Measurements from ENCODE around the gene FGF2. TPM values are rescaled to one million over a fixed set of nuclear protein-coding genes. Genes with fewer than 3 reads are reported as not detected.
"Not testable (repeated sequence)": the region's sequence is repeated elsewhere in the genome, so short reads cannot be mapped to it uniquely, and the experiment has no call there.

FGF2 gene
- total RNA-seq, 1 experiment from 2014 or later: 20.0 TPM

DNA sequence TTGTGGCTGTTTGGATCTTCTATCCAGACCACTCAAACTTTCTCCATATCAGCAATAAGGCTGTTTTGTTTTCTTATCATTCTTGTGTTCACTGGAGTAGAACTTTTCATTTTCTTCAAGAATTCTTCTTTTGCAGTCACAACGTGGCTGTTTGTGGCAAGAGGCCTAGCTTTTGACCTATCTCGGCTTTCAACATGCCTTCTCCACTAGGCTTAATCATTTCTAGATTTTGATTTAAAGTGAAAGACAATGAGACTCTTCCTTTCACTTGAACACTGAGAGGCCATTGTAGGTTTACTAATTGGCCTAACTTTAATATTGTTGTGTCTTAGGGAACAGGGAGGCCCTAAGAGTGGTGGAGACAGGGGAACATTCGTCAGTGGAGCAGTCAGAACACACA lies 19.1 kb downstream of the FGF2 start:
- no peaks in the 10 kb centered on the region for H3K27me3 ChIP-seq (ENCODE audit: control insufficient read depth, insufficient read depth, low read length)
- DNase-seq: no peak
- no peak overlapping the region for H3K4me3 ChIP-seq (ENCODE audit: insufficient read depth, low read depth, low read length)
- 0 out of 2 replicates have a peak, but pooled peaks cover 5% of the 10 kb centered on the region for H3K36me3 ChIP-seq (replicated peaks; ENCODE audit: control insufficient read depth, insufficient read depth, low read length)

DNA sequence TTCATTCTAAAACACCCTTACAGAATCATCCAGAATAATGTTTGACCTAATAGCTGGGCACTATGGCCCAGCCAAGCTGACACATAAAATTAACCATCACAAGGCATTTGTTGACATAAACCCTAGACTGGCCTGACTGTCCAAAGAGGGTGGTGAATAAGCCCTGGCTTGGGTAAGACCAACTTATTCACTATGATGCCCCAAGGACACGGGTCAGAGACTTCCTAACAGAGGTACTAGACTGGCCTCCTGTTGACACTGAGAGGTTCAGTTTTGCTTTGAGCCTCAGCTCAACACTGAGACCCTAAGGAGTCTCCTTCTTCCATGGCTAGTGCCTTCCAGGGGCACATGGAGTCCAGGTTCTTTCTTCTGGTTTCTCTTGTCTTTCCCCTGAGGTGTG lies 21.3 kb downstream of the FGF2 start:
- Histone ChIP-seq H3K36me3 (replicated peaks; ENCODE audit: control insufficient read depth, insufficient read depth, low read length) (peaks cover 5% of the 10 kb centered on the region; the same call in 1 of the 2 replicates), H3K4me3 (ENCODE audit: insufficient read depth, low read depth, low read length) (no peak overlapping the region), H3K27me3 (ENCODE audit: control insufficient read depth, insufficient read depth, low read length) (no peaks in the 10 kb centered on the region)
- DNase-seq: no peak

DNA sequence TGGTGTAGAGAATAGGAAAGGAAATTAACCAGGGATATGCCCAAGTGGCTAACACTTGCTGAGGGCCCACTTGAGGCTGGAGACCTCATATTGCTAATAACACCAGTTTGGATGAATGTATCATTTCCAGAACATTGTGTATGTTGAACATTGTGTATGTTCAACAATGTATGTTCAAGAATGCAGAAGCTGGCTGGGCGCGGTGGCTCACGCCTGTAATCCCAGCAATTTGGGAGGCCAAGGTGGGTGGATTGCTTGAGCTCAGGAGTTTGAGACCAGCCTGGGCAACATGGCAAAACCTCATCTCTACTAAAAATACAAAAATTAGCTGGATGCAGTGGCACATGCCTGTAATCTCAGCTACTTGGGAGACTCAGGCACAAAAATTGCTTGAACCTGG lies 23.2 kb downstream of the FGF2 start:
- DNase-seq; H3K36me3 ChIP-seq (replicated peaks; ENCODE audit: control insufficient read depth, insufficient read depth, low read length); H3K27me3 ChIP-seq (ENCODE audit: control insufficient read depth, insufficient read depth, low read length); H3K4me3 ChIP-seq (ENCODE audit: insufficient read depth, low read depth, low read length): not testable (repeated sequence)

DNA sequence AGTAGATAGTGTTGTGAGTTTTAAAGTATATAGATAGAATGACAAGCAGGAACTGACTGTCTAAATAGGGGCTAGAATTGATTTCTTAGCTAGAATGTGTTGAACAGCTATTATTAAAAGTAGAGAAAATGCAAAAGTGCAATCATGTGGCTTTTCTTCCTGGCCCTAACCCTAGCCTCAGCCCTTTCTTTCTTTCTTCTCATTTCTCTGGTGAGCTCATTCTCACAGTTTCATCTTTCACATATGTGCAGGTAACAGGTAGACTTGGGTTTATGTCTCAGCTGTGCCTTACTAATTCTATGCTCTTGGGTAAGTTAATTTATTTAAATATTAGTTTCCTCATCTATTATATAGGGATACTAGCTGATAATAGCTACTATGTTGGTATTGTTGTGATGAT lies 24.9 kb downstream of the FGF2 start:
- Histone ChIP-seq H3K36me3 (replicated peaks; ENCODE audit: control insufficient read depth, insufficient read depth, low read length) (peaks cover 5% of the 10 kb centered on the region; the same call in 1 of the 2 replicates), H3K27me3 (ENCODE audit: control insufficient read depth, insufficient read depth, low read length) (no peaks in the 10 kb centered on the region), H3K4me3 (ENCODE audit: insufficient read depth, low read depth, low read length) (no peak overlapping the region)
- no peak for DNase-seq

DNA sequence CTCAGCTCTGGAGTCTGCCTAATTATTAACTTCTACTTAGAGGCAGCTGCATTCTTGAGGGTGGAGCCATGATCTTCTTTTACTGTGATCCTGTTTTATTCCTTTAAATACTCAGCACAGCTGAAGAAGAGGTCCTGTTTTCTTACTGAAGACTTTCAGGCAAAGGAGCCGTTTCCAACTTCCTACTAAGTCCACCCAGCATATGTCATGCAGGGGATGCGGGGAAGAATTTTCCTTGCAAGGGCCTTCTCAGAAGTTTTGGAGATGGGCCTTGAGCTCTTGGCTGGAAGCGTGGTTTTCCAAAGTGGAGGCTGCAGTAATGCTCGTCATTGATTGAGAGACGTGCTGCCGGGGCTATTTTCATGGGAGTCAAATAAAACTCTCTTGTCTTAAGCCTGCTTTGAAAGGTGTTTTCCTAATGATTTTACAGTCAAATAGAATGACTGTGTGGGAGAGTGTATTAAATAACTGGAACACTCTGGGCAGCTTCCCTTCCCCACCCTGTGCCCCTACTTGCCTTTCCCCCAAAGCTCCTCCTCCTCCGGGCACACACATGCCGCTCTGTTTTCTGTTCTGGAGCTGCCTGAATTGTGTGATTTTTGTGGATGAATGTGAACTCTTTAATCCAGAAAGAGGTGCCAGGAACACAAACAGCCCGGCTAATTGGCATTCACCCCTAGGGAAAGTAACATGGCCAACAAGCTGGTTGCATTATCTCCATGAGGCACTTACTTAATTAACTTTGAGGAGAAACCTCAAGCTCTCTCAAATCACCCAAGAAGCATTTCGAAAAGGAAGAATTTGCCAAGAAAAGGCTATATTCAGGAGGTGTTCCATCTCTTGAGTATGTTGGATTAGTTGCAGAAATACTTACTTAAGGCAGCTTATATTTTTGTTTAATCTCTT lies 28.1 kb downstream of the FGF2 start:
- no peak for DNase-seq
- Histone ChIP-seq H3K36me3 (replicated peaks; ENCODE audit: control insufficient read depth, insufficient read depth, low read length) (no peaks in the 10 kb centered on the region; the same call in 1 of the 2 replicates), H3K4me3 (ENCODE audit: insufficient read depth, low read depth, low read length) (no peak overlapping the region), H3K27me3 (ENCODE audit: control insufficient read depth, insufficient read depth, low read length) (no peaks in the 10 kb centered on the region)

DNA sequence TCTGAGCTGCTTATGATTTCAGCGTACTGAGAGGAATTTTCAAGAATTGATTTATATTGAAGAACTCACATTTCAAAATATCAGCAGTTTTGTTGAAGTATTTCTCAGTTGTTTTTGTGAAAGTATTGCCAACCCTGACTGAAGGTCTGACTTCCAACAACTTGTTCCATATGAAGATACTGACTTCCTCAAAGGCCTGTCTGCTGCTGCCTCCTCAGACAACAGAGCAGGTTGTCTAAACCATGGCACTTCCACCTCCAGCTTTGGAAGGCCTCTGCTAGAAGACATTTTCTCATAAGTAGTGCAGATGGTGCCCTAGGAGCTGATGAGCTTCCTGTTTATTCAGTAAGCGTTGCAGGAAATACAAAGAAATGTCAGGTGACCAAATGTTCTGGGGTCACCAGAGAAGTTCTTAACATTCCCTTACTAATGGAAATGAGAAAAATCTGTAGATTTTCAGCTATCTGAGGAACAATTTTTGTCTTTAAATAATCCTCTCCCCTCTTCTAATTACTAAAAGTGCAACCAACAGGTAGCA lies 28.8 kb downstream of the FGF2 start:
- Histone ChIP-seq H3K36me3 (replicated peaks; ENCODE audit: control insufficient read depth, insufficient read depth, low read length) (no peaks in the 10 kb centered on the region; the same call in 1 of the 2 replicates), H3K4me3 (ENCODE audit: insufficient read depth, low read depth, low read length) (no peak overlapping the region), H3K27me3 (ENCODE audit: control insufficient read depth, insufficient read depth, low read length) (no peaks in the 10 kb centered on the region)
- no peak for DNase-seq

DNA sequence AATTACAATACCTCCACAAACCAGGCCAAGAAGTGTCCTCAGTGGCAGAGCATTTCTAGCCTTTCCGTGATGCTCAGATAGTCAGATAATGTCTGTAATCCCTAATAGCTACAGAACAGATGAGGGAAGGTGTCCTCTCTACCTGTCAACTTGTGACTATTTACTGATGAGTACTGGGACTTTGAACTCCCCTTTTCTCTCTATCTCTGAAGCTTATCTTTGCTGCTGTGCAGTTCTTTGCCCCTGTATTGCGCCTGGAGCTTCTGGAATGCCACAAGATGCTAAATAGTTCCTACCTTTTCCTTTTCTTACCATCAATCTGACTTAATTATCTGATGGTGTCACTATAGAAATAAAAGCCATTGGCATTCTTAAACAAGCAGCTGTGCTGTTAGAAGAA lies 30.5 kb downstream of the FGF2 start:
- H3K4me3 ChIP-seq (ENCODE audit: insufficient read depth, low read depth, low read length): no peak overlapping the region
- no peaks in the 10 kb centered on the region for H3K36me3 ChIP-seq (replicated peaks; ENCODE audit: control insufficient read depth, insufficient read depth, low read length)
- no peak for DNase-seq
- H3K27me3 ChIP-seq (ENCODE audit: control insufficient read depth, insufficient read depth, low read length): no peaks in the 10 kb centered on the region

DNA sequence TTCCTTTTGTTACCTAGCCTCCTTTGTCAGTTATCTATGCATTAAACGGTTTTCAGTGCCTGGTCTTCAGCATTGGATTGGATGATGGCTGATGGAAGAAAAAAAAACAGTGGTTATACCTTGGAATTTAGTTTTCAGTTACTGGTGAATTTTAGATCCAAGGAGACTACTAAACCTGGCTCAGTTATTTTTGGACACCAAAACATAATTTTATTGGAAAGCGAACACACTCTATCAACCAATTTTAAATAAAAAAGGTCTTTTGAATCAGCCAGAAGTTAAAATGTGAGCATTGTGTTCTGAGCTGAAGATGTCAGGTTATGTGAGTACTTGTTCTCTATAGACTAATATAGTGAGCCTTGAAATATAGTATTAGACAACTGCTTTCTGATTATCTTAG lies 32.1 kb downstream of the FGF2 start:
- H3K4me3 ChIP-seq (ENCODE audit: insufficient read depth, low read depth, low read length): no peak overlapping the region
- H3K36me3 ChIP-seq (replicated peaks; ENCODE audit: control insufficient read depth, insufficient read depth, low read length): no peaks in the 10 kb centered on the region
- H3K27me3 ChIP-seq (ENCODE audit: control insufficient read depth, insufficient read depth, low read length): no peaks in the 10 kb centered on the region
- no peak for DNase-seq

DNA sequence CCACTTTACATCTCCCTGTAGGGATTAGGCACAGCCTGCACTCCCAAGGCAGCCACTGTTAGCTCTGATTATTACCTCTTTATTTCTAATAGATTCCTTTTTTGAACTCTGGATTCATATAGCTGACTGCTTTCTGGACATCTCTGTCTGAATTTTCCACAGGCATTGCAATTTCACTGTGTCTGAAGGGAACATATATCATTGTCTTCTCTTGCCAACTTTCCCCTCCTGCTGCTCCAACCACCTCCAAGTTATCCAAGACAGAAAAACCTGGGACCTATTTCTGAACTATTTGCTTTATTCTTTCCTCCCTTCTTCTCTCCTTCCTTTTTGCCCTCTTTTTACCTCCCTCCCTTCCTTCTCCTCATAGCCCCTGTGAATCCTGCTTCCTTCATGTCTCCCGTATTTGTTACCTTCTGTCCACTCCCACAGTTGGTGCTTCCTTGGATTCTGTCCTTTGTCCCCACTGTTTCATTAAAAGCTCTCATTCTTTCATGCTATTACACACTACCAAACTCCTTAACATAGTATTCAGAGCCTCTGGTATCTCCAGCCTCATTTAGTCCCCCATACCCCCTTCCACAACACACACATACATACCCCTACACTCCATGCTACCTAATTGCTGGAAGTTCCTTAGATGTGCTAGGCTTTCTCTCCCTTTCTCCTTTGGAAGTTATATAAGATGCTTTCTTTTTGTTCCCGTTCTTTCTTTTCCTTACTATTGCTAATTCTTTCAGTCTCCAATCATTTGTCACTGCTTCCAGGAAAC lies 34.7 kb downstream of the FGF2 start:
- Histone ChIP-seq H3K27me3 (ENCODE audit: control insufficient read depth, insufficient read depth, low read length) (no peaks in the 10 kb centered on the region), H3K36me3 (replicated peaks; ENCODE audit: control insufficient read depth, insufficient read depth, low read length) (no peaks in the 10 kb centered on the region), H3K4me3 (ENCODE audit: insufficient read depth, low read depth, low read length) (no peak overlapping the region)
- no peak for DNase-seq

DNA sequence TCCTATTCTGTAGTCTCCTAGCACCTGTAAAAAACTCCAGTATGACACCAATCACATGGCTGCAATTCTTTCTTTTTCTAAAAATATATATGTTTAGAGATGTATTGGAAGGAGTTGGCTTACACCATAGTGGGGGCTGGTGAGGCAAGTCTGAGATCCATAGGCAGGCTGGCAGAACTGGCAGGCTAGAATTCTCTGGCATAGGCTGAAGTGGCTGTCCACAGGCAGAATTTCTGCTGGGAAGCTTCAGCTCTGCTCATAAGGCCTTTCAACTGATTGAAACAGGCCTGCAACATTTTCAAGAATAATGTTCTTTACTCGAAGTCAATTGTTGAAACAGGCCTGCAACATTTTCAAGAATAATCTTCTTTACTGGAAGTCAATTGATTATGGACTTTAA lies 37.0 kb downstream of the FGF2 start:
- DNase-seq: no peak
- Histone ChIP-seq H3K4me3 (ENCODE audit: insufficient read depth, low read depth, low read length) (no peak overlapping the region), H3K36me3 (replicated peaks; ENCODE audit: control insufficient read depth, insufficient read depth, low read length) (no peaks in the 10 kb centered on the region), H3K27me3 (ENCODE audit: control insufficient read depth, insufficient read depth, low read length) (no peaks in the 10 kb centered on the region)

DNA sequence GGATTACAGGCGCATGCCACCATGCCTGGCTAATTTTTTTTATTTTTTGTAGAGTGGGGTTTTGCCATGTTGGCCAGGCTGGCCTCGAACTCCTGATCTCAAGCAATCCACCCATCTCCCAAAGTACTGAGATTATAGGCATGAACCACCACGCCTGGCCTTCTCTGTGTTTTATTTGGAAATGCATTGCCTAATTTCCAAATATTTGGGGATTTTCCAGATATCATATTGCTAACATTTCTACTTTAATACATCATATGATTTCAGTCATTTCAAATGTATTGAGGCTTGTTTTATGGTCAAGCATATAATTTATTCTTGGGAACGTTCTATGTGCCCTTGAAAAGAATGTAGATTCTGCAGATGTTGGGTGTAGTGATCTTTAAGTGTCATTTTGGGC lies 38.8 kb downstream of the FGF2 start:
- Histone ChIP-seq H3K4me3 (ENCODE audit: insufficient read depth, low read depth, low read length) (no peak overlapping the region), H3K36me3 (replicated peaks; ENCODE audit: control insufficient read depth, insufficient read depth, low read length) (no peaks in the 10 kb centered on the region), H3K27me3 (ENCODE audit: control insufficient read depth, insufficient read depth, low read length) (no peaks in the 10 kb centered on the region)
- DNase-seq: no peak

DNA sequence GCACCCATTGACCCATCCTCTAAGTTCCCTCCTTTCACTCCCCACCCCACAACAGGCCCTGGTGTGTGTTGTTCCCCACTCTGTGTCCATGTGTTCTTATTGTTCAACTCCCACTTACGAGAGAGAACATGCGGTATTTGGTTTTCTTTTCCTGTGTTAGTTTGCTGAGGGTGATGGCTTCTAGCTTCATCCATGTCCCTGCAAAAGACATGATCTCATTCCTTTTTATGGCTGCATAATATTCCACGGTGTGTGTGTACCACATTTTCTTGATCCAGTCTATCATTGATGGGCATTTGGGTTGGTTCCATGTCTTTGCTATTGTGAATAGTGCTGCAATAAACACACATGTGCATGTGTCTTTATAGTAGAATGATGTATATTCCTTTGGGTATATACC lies 41.6 kb downstream of the FGF2 start:
- not testable (repeated sequence) for H3K27me3 ChIP-seq (ENCODE audit: control insufficient read depth, insufficient read depth, low read length); H3K36me3 ChIP-seq (replicated peaks; ENCODE audit: control insufficient read depth, insufficient read depth, low read length); H3K4me3 ChIP-seq (ENCODE audit: insufficient read depth, low read depth, low read length); DNase-seq

DNA sequence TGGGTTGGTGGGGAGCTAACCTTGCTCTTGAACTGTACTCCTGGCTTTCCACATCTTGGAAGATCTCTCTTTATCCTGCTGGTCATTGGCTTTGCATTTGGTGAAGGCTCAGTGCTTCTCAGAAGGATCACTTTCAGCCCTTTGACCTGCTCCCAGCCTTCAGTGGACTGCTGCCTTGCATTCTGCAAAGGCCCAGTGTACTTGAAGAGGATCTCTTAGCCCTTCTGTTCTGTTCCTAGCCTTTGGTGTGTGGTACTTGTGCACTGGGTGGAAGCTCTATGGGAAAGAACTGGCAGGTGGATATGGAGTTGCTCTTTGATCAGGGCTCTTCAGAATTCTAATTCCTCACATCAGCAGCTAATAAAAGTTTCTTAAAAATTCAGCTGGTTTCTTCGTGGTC lies 46.5 kb downstream of the FGF2 start:
- no peak for DNase-seq
- Histone ChIP-seq H3K27me3 (ENCODE audit: control insufficient read depth, insufficient read depth, low read length) (no peaks in the 10 kb centered on the region), H3K36me3 (replicated peaks; ENCODE audit: control insufficient read depth, insufficient read depth, low read length) (peaks cover 15% of the 10 kb centered on the region), H3K4me3 (ENCODE audit: insufficient read depth, low read depth, low read length) (no peak overlapping the region)

DNA sequence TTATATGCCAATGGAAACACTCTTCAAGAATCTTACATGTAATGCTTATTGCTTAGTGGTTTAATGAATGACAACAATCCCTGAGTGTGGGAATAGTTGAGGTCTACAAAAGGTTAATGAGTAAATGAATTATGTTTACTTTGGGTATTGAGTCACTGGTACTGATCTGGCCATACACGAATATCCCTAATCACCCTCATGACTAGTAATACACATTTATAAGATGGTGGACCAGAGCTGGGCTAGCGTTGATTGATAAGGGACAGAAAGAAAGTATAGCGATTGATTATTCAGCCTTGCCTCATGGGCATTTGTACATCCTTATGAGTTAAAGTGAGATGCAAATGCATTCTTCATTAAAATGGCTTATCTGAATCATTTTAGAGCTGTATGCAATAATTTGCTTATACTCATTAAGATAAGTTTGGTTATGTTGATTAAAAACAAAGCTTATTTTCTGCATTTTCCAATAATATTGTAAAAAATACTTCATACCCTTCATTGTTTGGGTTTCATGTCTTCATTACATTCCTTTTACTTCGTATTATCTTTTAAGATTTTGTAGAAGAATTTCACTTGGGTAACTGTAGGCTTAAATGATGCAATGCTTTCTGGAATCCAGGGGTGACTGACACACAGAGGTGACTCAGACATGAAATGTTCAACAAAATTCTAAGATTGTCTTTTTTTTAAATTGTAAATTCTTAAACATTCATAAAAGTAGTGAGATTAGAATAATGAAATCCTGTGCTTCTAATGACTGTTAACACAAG lies 47.4 kb downstream of the FGF2 start:
- Histone ChIP-seq H3K36me3 (replicated peaks; ENCODE audit: control insufficient read depth, insufficient read depth, low read length) (peaks cover 17% of the 10 kb centered on the region), H3K27me3 (ENCODE audit: control insufficient read depth, insufficient read depth, low read length) (no peaks in the 10 kb centered on the region), H3K4me3 (ENCODE audit: insufficient read depth, low read depth, low read length) (no peak overlapping the region)
- DNase-seq: no peak

Measured in H7 (cell line).